Stimulated activated CD4-positive, alpha-beta T cell treated with anti-CD3 and anti-CD28 coated beads, Interleukin-4, amount 100 ng/mL, for 48 hours (primary cell): ENCODE data around the gene SYK.

Source experiments
- DNase-seq, 2 donors: peaks; one replicate each; pipeline ENCODE4 v3.0.0-alpha.2; 2020; ENCODE audit warnings: low read depth in 2 of 2

SYK gene

GRCh38 chr9:90946982-90947381 lies 145.4 kb downstream of the SYK start:
- DNase-seq: no peak
